PFSK-1 (cell line): Measurements from ENCODE around the gene SLC4A1.

Experiments
- FOXP2 ChIP-seq: optimal IDR thresholded peaks from 2 replicates; pipeline ENCODE3; 2011; ENCODE audit warnings: borderline replicate concordance, control low read depth, inconsistent platforms; ENCODE audit not compliant: insufficient read depth; ENCODE audit errors: extremely low read length, extremely low read depth
- POLR2AphosphoS5 ChIP-seq: IDR thresholded peaks from 2 replicates; pipeline ENCODE4 v1.6.1; 2012; ENCODE audit warnings: low read depth, mild to moderate bottlenecking, control low read depth, low read length, moderate library complexity
- REST ChIP-seq, 2 experiments: IDR thresholded peaks; 2 replicates each; pipeline versions ENCODE4 v1.6.1 to v1.8.0; 2011 to 2012; ENCODE audit warnings: low read depth in 2 of 2, low read length in 2 of 2, control low read depth in 1 of 2, inconsistent platforms in 1 of 2, mild to moderate bottlenecking in 1 of 2, moderate library complexity in 1 of 2; ENCODE audit not compliant: insufficient read depth in 1 of 2
- SIN3A ChIP-seq: IDR thresholded peaks from 2 replicates; pipeline ENCODE4 v1.6.1; 2012; ENCODE audit warnings: mild to moderate bottlenecking, low read length, moderate library complexity, borderline replicate concordance; ENCODE audit not compliant: insufficient read depth
- TAF1 ChIP-seq: IDR thresholded peaks from 2 replicates; pipeline ENCODE4 v1.6.1; 2012; ENCODE audit warnings: low read length, control low read depth, borderline replicate concordance; ENCODE audit not compliant: insufficient read depth

The SLC4A1 gene

GRCh38 chr17:44253006-44253405 is 14.9 kb downstream of the SLC4A1 start:
- no peak for TF ChIP-seq SIN3A
- no peak for TF ChIP-seq REST (IDR thresholded peaks at IDR 0.05; ENCODE audit: insufficient read depth in 1 of 2, low read depth in 2 of 2, low read length in 2 of 2)
- TF ChIP-seq TAF1, result no peak
- no peak for TF ChIP-seq FOXP2

- no peak for TF ChIP-seq SIN3A
- no peak for TF ChIP-seq FOXP2
- TF ChIP-seq REST (IDR thresholded peaks at IDR 0.05; ENCODE audit: insufficient read depth in 1 of 2, low read depth in 2 of 2, low read length in 2 of 2), result no peak
- TF ChIP-seq POLR2AphosphoS5, result no peak
- TF ChIP-seq TAF1, result no peak
Measured at GRCh38 chr17:44251062-44251461, 16.9 kb downstream of the SLC4A1 start.

GRCh38 chr17:44249501-44250246 is 18.3 kb downstream of the SLC4A1 start:
- TF ChIP-seq POLR2AphosphoS5 (no peak), TAF1 (no peak), SIN3A (no peak), REST (IDR thresholded peaks at IDR 0.05; ENCODE audit: insufficient read depth in 1 of 2, low read depth in 2 of 2, low read length in 2 of 2) (no peak), FOXP2 (no peak)

- TF ChIP-seq POLR2AphosphoS5, result no peak
- TF ChIP-seq REST (IDR thresholded peaks at IDR 0.05; ENCODE audit: insufficient read depth in 1 of 2, low read depth in 2 of 2, low read length in 2 of 2), result no peak
- no peak for TF ChIP-seq TAF1
- TF ChIP-seq SIN3A, result no peak
- TF ChIP-seq FOXP2, result no peak
Measured at GRCh38 chr17:44247876-44248736, 19.8 kb downstream of the SLC4A1 start.
